Panc1 (cell line): ENCODE measurements around the gene DSG3. TPM values are rescaled to one million over a fixed set of nuclear protein-coding genes. Genes with fewer than 3 reads are reported as not detected.

Experiments
- ATAC-seq: fragments of 200-7000 bp; cut with Tn5 transposase; 2 replicates; pipeline ENCODE4 v1.9.1; 2020; ENCODE audit warnings: mild to moderate bottlenecking, moderate library complexity
- BruUV-seq: library from RNA; stranded (reverse); fragments of 400-500 nt; replicated peaks from 2 replicates; lab custom pipeline; 2021; lab: Mats Ljungman, UMichigan
- CTCF ChIA-PET: fragments of 300-600 bp; sonication (Branson Sonifier 250); formaldehyde crosslinking; loops from one replicate; lab custom pipeline; 2022; ENCODE audit warnings: antibody characterized with exemption; lab: Charles Lee
- POLR2A ChIA-PET: fragments of 300-600 bp; sonication (Branson Sonifier 250); formaldehyde crosslinking; loops from one replicate; lab custom pipeline; 2022; ENCODE audit warnings: antibody characterized with exemption; lab: Charles Lee
- DNase-seq: peaks from one replicate; pipeline ENCODE4 v3.0.0-alpha.2; 2010; ENCODE audit warnings: low read depth, low spot score
- H3K27ac ChIP-seq: 2 replicates; pipeline ENCODE4 v1.5.1; 2011; ENCODE audit warnings: mild to moderate bottlenecking, low read length, inconsistent platforms
- H3K27me3 ChIP-seq: fragments of 200-500 bp; sonication (Bioruptor generic); 2 replicates; pipeline ENCODE4 v1.6.0; 2014; ENCODE audit warnings: low read length, inconsistent platforms; ENCODE audit not compliant: control insufficient read depth, insufficient read depth
- H3K36me3 ChIP-seq: fragments of 200-500 bp; sonication (Bioruptor generic); 2 replicates; pipeline ENCODE4 v1.5.1; 2014; ENCODE audit warnings: inconsistent platforms, mild to moderate bottlenecking, low read length, moderate library complexity; ENCODE audit not compliant: control insufficient read depth, insufficient read depth
- H3K4me1 ChIP-seq: 2 replicates; pipeline ENCODE4 v1.5.1; 2011; ENCODE audit warnings: inconsistent platforms, mild to moderate bottlenecking, low read length, moderate library complexity; ENCODE audit not compliant: control insufficient read depth, insufficient read depth
- H3K4me3 ChIP-seq, 2 experiments: 2 replicates each; pipeline ENCODE4 v1.5.1; 2011 to 2012; ENCODE audit warnings: low read depth in 2 of 2, low read length in 2 of 2, mild to moderate bottlenecking in 2 of 2, inconsistent platforms in 1 of 2, moderate library complexity in 1 of 2
- H3K9me3 ChIP-seq: fragments of 200-500 bp; sonication (Bioruptor generic); 2 replicates; pipeline ENCODE4 v1.5.1; 2014; ENCODE audit warnings: low read depth, mild to moderate bottlenecking, inconsistent platforms, low read length, moderate library complexity; ENCODE audit not compliant: control insufficient read depth, insufficient read depth
- CTCF ChIP-seq: fragments of 450-650 bp; IDR thresholded peaks from 2 replicates; pipeline ENCODE4 v1.5.1; 2017; ENCODE audit warnings: mild to moderate bottlenecking
- POLR2AphosphoS5 ChIP-seq: IDR thresholded peaks from 2 replicates; pipeline ENCODE4 v1.6.1; 2012; ENCODE audit warnings: mild to moderate bottlenecking, low read depth, low read length, moderate library complexity
- REST ChIP-seq, 2 experiments: IDR thresholded peaks; 2 replicates each; pipeline ENCODE4 v1.6.1; 2011 to 2012; ENCODE audit warnings: low read depth in 2 of 2, control low read depth in 1 of 2, low read length in 1 of 2, mild to moderate bottlenecking in 1 of 2, moderate library complexity in 1 of 2; ENCODE audit not compliant: insufficient read depth in 1 of 2
- SIN3A ChIP-seq: IDR thresholded peaks from 2 replicates; pipeline ENCODE4 v1.6.1; 2012; ENCODE audit warnings: low read depth, mild to moderate bottlenecking, low read length, moderate library complexity, borderline replicate concordance; ENCODE audit not compliant: insufficient read depth
- TCF7L2 ChIP-seq: IDR thresholded peaks from 2 replicates; pipeline ENCODE4 v1.6.1; 2011; ENCODE audit warnings: mild to moderate bottlenecking, low read depth, low read length, inconsistent platforms
- in situ Hi-C: cut with HindIII; loops from 2 replicates; pipeline ENCODE4 v1.10.0; 2016; ENCODE audit warnings: low sequenced_read_pairs, low pct_unique_long_range_greater_than_20kb
- intact Hi-C: fragments of 100-400 bp; cut with micrococcal nuclease; formaldehyde crosslinking; loops from one replicate; pipeline ENCODE4 v1.10.0; 2022; ENCODE audit not compliant: unreplicated experiment
- total RNA-seq: library from RNA; stranded (reverse); gene quantifications from one replicate; pipeline ENCODE4 v1.2.1, GENCODE V29; 2021; ENCODE audit not compliant: unreplicated experiment

Gene DSG3
- total RNA-seq, 1 experiment from 2014 or later, result 0.03 TPM

- in situ Hi-C loops, result no loop called here
- no TSS peak for BruUV-seq
- Histone ChIP-seq H3K27me3 (no peaks in the 10 kb centered on the region), H3K4me1 (no peaks in the 10 kb centered on the region), H3K9me3 (no peaks in the 10 kb centered on the region), H3K36me3 (no peaks in the 10 kb centered on the region), H3K27ac (no peak overlapping the region), H3K4me3 (no peak overlapping the region)
- CTCF ChIA-PET, result no interaction called here
- ATAC-seq (no peak), DNase-seq (no peak)
- POLR2A ChIA-PET, result no interaction called here
- intact Hi-C loops, result no loop called here
- no peak for TF ChIP-seq CTCF
Observed at GRCh38 chr18:31439807-31440325, 7.7 kb upstream of the DSG3 start.

GRCh38 chr18:31440787-31441186 lies 6.8 kb upstream of the DSG3 start:
- ChIA-PET POLR2A (no interaction called here), CTCF (no interaction called here)
- DNase-seq (no peak), ATAC-seq (no peak)
- in situ Hi-C loops (no loop called here), intact Hi-C loops (no loop called here)
- BruUV-seq, result no TSS peak
- Histone ChIP-seq H3K36me3 (no peaks in the 10 kb centered on the region), H3K9me3 (no peaks in the 10 kb centered on the region), H3K27ac (no peak overlapping the region), H3K27me3 (no peaks in the 10 kb centered on the region), H3K4me1 (no peaks in the 10 kb centered on the region), H3K4me3 (no peak overlapping the region)
- TF ChIP-seq SIN3A (no peak), CTCF (no peak), REST (IDR thresholded peaks at IDR 0.05; ENCODE audit: insufficient read depth in 1 of 2, low read depth in 2 of 2, low read length in 1 of 2) (no peak), POLR2AphosphoS5 (no peak), TCF7L2 (no peak)
